ENCODE data around the gene CCDC30.

The CCDC30 gene

DNA sequence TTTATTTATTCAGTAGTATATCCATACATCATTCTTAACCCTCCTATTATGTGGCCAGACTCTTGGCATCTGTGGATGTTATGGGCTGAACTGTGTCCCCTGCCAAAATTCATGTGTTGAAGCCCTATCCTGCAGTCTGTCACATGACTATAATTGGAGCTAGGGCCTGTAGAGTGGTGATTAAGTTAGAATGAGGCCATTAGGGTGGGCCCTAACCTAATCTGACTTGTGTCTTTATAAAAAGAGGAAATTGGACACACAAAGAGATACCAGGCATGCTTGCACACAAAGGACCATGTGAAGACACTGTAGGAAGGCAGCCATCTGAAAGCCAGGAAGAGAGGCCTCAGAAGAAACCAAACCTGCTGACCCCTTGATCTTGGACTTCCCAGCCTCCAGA is 13.8 kb upstream of the CCDC30 start:
- Histone ChIP-seq H3K9me3 (ENCODE audit: control insufficient read depth in 2 of 2, low read length in 2 of 2) (no peaks in the 10 kb centered on the region), H3K36me3 (ENCODE audit: control insufficient read depth in 2 of 2, insufficient read depth in 2 of 2, low read length in 2 of 2) (no peaks in the 10 kb centered on the region), H3K9ac (ENCODE audit: low read depth in 1 of 2, low read length in 2 of 2) (no peak overlapping the region), H3K27ac (ENCODE audit: low read depth in 2 of 2, low read length in 2 of 2) (no peak overlapping the region), H3K4me1 (ENCODE audit: control insufficient read depth in 2 of 2, insufficient read depth in 2 of 2, low read length in 2 of 2) (no peaks in the 10 kb centered on the region), H3K4me3 (ENCODE audit: low read length in 2 of 2) (no peak overlapping the region), H3K27me3 (ENCODE audit: control insufficient read depth in 2 of 2, insufficient read depth in 2 of 2, low read length in 2 of 2) (no peaks in the 10 kb centered on the region)

DNA sequence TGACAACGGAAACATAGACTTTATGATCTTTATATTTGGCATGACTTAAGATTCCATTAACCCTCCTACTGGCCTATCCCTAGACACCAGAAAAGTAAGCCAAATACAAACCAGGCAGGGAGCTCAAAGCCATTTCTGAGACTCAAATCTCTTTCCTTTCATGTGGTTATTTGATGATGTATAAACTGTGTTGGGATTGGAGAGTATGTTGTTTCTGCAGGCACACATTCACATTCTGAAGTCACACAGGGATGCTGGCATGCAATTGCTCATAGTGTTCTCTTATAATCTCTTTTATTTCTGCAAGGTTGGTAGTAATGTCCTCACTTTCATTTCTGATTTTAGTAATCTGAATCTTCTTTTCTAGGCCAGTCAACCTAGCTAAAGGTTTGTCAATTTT is 13.0 kb upstream of the CCDC30 start:
- Histone ChIP-seq H3K9me3 (ENCODE audit: control insufficient read depth in 2 of 2, low read length in 2 of 2) (no peaks in the 10 kb centered on the region), H3K9ac (ENCODE audit: low read depth in 1 of 2, low read length in 2 of 2) (no peak overlapping the region), H3K27ac (ENCODE audit: low read depth in 2 of 2, low read length in 2 of 2) (no peak overlapping the region), H3K4me3 (ENCODE audit: low read length in 2 of 2) (no peak overlapping the region), H3K4me1 (ENCODE audit: control insufficient read depth in 2 of 2, insufficient read depth in 2 of 2, low read length in 2 of 2) (no peaks in the 10 kb centered on the region), H3K36me3 (ENCODE audit: control insufficient read depth in 2 of 2, insufficient read depth in 2 of 2, low read length in 2 of 2) (no peaks in the 10 kb centered on the region), H3K27me3 (ENCODE audit: control insufficient read depth in 2 of 2, insufficient read depth in 2 of 2, low read length in 2 of 2) (no peaks in the 10 kb centered on the region)

DNA sequence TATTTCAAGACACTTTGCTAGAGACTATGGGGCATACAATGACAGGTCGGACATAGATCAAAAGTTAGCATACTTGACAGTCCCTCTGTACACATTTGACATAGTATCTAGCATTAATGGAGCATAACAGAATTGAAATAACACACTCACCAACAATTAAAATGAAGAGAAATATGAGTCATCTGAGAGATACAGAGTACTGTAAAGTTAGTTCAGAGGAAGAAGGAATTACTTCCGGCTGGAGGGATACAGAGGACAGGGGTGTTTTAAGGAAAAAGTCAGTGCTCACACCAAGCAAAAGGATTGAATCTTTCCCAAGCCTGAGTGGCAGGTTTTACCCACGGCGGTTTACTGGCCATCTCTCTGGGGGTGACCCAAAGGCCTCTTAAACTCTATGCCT is 9.7 kb upstream of the CCDC30 start:
- H3K4me1 ChIP-seq (ENCODE audit: control insufficient read depth in 2 of 2, insufficient read depth in 2 of 2, low read length in 2 of 2): peaks cover 6 to 11% of the 10 kb centered on the region in 2 donors
- H3K27me3 ChIP-seq (ENCODE audit: control insufficient read depth in 2 of 2, insufficient read depth in 2 of 2, low read length in 2 of 2): no peaks in the 10 kb centered on the region
- H3K9me3 ChIP-seq (ENCODE audit: control insufficient read depth in 2 of 2, low read length in 2 of 2): no peaks in the 10 kb centered on the region
- H3K27ac ChIP-seq (ENCODE audit: low read depth in 2 of 2, low read length in 2 of 2): no peak overlapping the region
- no peak overlapping the region for H3K9ac ChIP-seq (ENCODE audit: low read depth in 1 of 2, low read length in 2 of 2)
- H3K36me3 ChIP-seq (ENCODE audit: control insufficient read depth in 2 of 2, insufficient read depth in 2 of 2, low read length in 2 of 2): peaks cover 0 to 3% of the 10 kb centered on the region in 2 donors
- H3K4me3 ChIP-seq (ENCODE audit: low read length in 2 of 2): no peak overlapping the region

DNA sequence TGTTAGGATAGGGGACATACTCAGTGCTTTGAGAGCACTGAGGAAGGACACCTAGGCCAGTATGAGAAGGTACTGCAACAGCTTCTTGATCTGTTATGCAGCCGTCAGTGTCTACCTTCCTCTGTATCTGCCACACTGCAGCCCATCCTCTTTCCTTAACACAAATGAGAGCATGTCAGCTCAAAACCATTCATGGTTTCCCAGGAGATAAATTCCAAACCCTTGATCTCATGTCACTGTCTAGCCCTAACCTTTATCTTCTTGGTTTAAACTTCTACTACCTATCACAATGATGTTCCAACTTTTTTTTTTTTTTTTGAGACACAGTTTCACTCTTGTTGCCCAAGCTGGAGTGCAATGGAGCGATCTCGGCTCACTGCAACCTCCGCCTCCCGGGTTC is 8.7 kb upstream of the CCDC30 start:
- no peak overlapping the region for H3K27ac ChIP-seq (ENCODE audit: low read depth in 2 of 2, low read length in 2 of 2)
- peaks cover 6 to 11% of the 10 kb centered on the region in 2 donors for H3K4me1 ChIP-seq (ENCODE audit: control insufficient read depth in 2 of 2, insufficient read depth in 2 of 2, low read length in 2 of 2)
- H3K4me3 ChIP-seq (ENCODE audit: low read length in 2 of 2): no peak overlapping the region
- H3K9me3 ChIP-seq (ENCODE audit: control insufficient read depth in 2 of 2, low read length in 2 of 2): no peaks in the 10 kb centered on the region
- H3K9ac ChIP-seq (ENCODE audit: low read depth in 1 of 2, low read length in 2 of 2): no peak overlapping the region
- H3K36me3 ChIP-seq (ENCODE audit: control insufficient read depth in 2 of 2, insufficient read depth in 2 of 2, low read length in 2 of 2): peaks cover 3 to 11% of the 10 kb centered on the region in 2 donors
- no peaks in the 10 kb centered on the region for H3K27me3 ChIP-seq (ENCODE audit: control insufficient read depth in 2 of 2, insufficient read depth in 2 of 2, low read length in 2 of 2)

DNA sequence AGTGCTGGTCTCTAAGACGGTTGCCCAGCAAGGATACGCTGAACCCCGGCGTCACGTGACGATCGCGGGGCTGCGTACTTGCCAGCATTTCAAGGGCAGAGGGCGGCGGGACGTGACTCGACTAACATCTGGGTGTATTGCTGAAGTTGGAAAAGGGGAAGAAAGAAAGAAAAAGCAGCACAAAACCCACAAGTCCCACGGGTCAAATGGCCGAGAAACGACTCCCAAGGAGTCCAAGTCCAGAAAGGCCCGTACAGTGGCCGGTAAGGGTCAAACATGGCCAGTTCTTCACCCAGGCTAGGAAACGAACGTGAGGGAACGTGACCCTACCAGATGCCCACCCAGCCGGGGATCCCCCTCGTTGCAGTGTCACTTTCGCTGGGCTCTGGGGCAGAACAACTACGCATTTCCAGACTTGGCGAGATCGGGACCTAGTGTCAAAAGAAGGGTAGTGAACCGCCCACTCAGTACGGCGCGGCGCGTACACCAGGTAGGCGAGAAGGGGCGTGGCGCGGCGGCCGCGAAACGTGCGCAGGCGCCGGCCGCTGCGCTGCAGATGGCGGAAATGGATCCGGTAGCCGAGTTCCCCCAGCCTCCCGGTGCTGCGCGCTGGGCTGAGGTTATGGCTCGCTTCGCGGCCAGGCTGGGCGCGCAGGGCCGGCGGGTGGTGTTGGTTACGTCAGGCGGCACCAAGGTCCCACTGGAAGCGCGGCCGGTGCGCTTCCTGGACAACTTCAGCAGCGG is 6.9 kb upstream of the CCDC30 start, which contains the start of the genes PPCS and ZMYND12:
Gene PPCS (plus strand): TSS at position 534 of the 744 bp plus-strand sequence. CDS start 23 bp downstream, at position 557.
Gene ZMYND12 (minus strand): TSS at position 13 of the 744 bp plus-strand sequence. CDS start 25 bp downstream, outside the sequence.
- Histone ChIP-seq H3K27ac (ENCODE audit: low read depth in 2 of 2, low read length in 2 of 2) (peak within 1 kb of the TSS; percentile 94 to 97), H3K4me3 (ENCODE audit: low read length in 2 of 2) (peak within 1 kb of the TSS; percentile 95 to 97), H3K36me3 (ENCODE audit: control insufficient read depth in 2 of 2, insufficient read depth in 2 of 2, low read length in 2 of 2) (peaks cover 13 to 28% of the 10 kb centered on the region in 2 donors), H3K4me1 (ENCODE audit: control insufficient read depth in 2 of 2, insufficient read depth in 2 of 2, low read length in 2 of 2) (peaks cover 6 to 11% of the 10 kb centered on the region in 2 donors), H3K27me3 (ENCODE audit: control insufficient read depth in 2 of 2, insufficient read depth in 2 of 2, low read length in 2 of 2) (no peaks in the 10 kb centered on the region), H3K9me3 (ENCODE audit: control insufficient read depth in 2 of 2, low read length in 2 of 2) (no peaks in the 10 kb centered on the region), H3K9ac (ENCODE audit: low read depth in 1 of 2, low read length in 2 of 2) (peak within 1 kb of the TSS; percentile 95 to 98)

DNA sequence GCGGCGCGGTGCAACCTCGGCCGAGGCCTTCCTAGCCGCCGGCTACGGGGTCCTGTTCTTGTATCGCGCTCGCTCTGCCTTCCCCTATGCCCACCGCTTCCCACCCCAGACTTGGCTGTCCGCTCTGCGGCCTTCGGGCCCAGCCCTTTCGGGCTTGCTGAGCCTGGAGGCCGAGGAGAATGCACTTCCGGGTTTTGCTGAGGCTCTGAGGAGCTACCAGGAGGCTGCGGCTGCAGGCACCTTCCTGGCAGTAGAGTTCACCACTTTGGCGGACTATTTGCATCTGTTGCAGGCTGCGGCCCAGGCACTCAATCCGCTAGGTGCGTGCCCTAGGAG is 6.4 kb upstream of the CCDC30 start:
- peak overlapping the region; percentile 95 to 97 for H3K4me3 ChIP-seq (ENCODE audit: low read length in 2 of 2)
- H3K9ac ChIP-seq (ENCODE audit: low read depth in 1 of 2, low read length in 2 of 2): peak overlapping the region; percentile 95 to 98
- peaks cover 13 to 30% of the 10 kb centered on the region in 2 donors for H3K36me3 ChIP-seq (ENCODE audit: control insufficient read depth in 2 of 2, insufficient read depth in 2 of 2, low read length in 2 of 2)
- H3K4me1 ChIP-seq (ENCODE audit: control insufficient read depth in 2 of 2, insufficient read depth in 2 of 2, low read length in 2 of 2): peaks cover 6 to 11% of the 10 kb centered on the region in 2 donors
- peak overlapping the region; percentile 94 to 97 for H3K27ac ChIP-seq (ENCODE audit: low read depth in 2 of 2, low read length in 2 of 2)
- no peaks in the 10 kb centered on the region for H3K27me3 ChIP-seq (ENCODE audit: control insufficient read depth in 2 of 2, insufficient read depth in 2 of 2, low read length in 2 of 2)
- H3K9me3 ChIP-seq (ENCODE audit: control insufficient read depth in 2 of 2, low read length in 2 of 2): no peaks in the 10 kb centered on the region

DNA sequence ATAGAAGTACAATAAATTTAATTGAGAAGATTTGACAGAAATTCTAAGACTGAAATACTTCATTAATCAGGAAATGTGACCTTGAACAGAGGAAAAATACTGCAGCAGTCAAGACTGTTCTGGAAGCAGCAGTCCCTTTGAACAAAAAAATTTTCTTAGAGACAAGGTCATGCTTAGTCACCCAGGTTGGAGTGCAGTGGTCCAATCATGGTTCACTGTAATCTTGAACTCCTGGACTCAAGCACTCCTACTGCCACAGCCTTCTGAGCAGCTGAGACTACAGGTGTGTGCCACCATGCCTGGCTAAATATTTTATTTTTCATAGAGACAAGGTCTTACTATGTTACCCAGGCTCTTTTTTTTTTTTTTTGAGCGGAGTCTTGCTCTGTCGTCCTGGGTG is 1.9 kb upstream of the CCDC30 start:
- peaks cover 13 to 30% of the 10 kb centered on the region in 2 donors for H3K36me3 ChIP-seq (ENCODE audit: control insufficient read depth in 2 of 2, insufficient read depth in 2 of 2, low read length in 2 of 2)
- no peak overlapping the region for H3K4me3 ChIP-seq (ENCODE audit: low read length in 2 of 2)
- no peak overlapping the region for H3K27ac ChIP-seq (ENCODE audit: low read depth in 2 of 2, low read length in 2 of 2)
- H3K4me1 ChIP-seq (ENCODE audit: control insufficient read depth in 2 of 2, insufficient read depth in 2 of 2, low read length in 2 of 2): peaks cover 12 to 14% of the 10 kb centered on the region in 2 donors
- H3K9ac ChIP-seq (ENCODE audit: low read depth in 1 of 2, low read length in 2 of 2): no peak overlapping the region
- H3K27me3 ChIP-seq (ENCODE audit: control insufficient read depth in 2 of 2, insufficient read depth in 2 of 2, low read length in 2 of 2): no peaks in the 10 kb centered on the region
- H3K9me3 ChIP-seq (ENCODE audit: control insufficient read depth in 2 of 2, low read length in 2 of 2): no peaks in the 10 kb centered on the region

DNA sequence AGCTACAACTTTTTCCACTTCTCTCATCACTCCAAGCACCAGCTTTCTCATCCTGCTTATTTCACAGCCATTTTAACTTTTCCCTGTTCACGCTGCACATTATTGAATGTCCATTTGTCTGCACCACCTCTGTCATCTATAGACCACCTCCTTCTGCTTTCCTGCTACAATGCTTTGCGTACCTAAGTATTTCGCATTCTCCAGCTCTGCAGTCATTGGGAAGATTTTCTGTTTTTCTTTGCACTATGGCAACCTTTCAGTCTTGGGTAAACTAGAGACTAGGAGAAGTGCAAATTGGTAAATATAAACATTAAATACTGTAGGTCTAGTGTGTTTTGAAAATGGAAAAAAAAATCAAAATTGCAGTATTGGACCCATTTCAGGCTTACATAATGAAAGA is 835 bp downstream of the CCDC30 start:
- Histone ChIP-seq H3K4me1 (ENCODE audit: control insufficient read depth in 2 of 2, insufficient read depth in 2 of 2, low read length in 2 of 2) (peaks cover 4 to 8% of the 10 kb centered on the region in 2 donors), H3K36me3 (ENCODE audit: control insufficient read depth in 2 of 2, insufficient read depth in 2 of 2, low read length in 2 of 2) (peaks cover 13 to 22% of the 10 kb centered on the region in 2 donors), H3K9ac (ENCODE audit: low read depth in 1 of 2, low read length in 2 of 2) (peak overlapping the region in 1 of 2 donors; percentile 52), H3K4me3 (ENCODE audit: low read length in 2 of 2) (peak overlapping the region; percentile 79 to 81), H3K27ac (ENCODE audit: low read depth in 2 of 2, low read length in 2 of 2) (no peak overlapping the region), H3K9me3 (ENCODE audit: control insufficient read depth in 2 of 2, low read length in 2 of 2) (no peaks in the 10 kb centered on the region), H3K27me3 (ENCODE audit: control insufficient read depth in 2 of 2, insufficient read depth in 2 of 2, low read length in 2 of 2) (no peaks in the 10 kb centered on the region)

DNA sequence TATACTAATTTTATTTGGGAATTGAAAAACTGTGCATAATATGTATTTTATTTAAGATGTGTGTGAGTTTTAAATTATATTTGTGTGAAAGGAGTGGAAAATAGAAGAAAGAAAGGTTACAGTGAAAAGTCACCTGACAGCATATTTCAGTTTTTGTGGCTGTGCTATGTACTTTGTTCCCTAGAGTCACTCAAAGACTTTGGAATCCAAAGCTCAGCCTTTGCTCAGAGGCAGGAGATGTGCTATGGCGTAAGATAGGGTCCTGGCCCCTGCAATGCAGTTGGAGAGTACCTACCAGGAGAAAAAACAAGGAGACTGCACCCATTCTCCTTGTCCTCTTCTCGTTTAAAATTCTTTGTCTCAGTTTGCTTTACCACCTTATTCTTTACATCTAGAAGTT is 2.9 kb downstream of the CCDC30 start:
- no peak overlapping the region for H3K4me3 ChIP-seq (ENCODE audit: low read length in 2 of 2)
- no peaks in the 10 kb centered on the region for H3K27me3 ChIP-seq (ENCODE audit: control insufficient read depth in 2 of 2, insufficient read depth in 2 of 2, low read length in 2 of 2)
- H3K4me1 ChIP-seq (ENCODE audit: control insufficient read depth in 2 of 2, insufficient read depth in 2 of 2, low read length in 2 of 2): peaks cover 4 to 8% of the 10 kb centered on the region in 2 donors
- H3K9me3 ChIP-seq (ENCODE audit: control insufficient read depth in 2 of 2, low read length in 2 of 2): no peaks in the 10 kb centered on the region
- no peak overlapping the region for H3K27ac ChIP-seq (ENCODE audit: low read depth in 2 of 2, low read length in 2 of 2)
- no peak overlapping the region for H3K9ac ChIP-seq (ENCODE audit: low read depth in 1 of 2, low read length in 2 of 2)
- H3K36me3 ChIP-seq (ENCODE audit: control insufficient read depth in 2 of 2, insufficient read depth in 2 of 2, low read length in 2 of 2): peaks cover 0 to 4% of the 10 kb centered on the region in 2 donors

DNA sequence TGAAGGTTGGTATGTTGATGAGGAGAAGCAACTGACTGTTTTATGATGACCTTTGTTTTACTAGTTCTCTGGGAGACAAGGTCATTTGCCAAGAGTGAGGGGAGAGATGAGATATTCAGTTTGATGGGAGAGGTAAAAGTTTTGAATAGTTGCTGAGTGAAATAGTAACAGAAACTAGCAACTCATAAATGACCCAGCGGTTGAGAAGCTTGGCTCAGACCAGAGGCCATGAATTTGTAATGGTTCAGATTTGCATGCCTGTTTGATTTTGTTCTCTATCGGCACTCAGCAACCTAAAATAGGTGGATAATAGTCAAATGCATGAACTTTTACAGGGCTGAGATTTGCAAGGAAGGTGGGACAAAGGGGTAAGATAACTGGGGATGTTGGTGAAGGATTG is 6.6 kb downstream of the CCDC30 start:
- Histone ChIP-seq H3K27ac (ENCODE audit: low read depth in 2 of 2, low read length in 2 of 2) (no peak overlapping the region), H3K4me3 (ENCODE audit: low read length in 2 of 2) (no peak overlapping the region), H3K9me3 (ENCODE audit: control insufficient read depth in 2 of 2, low read length in 2 of 2) (no peaks in the 10 kb centered on the region), H3K9ac (ENCODE audit: low read depth in 1 of 2, low read length in 2 of 2) (no peak overlapping the region), H3K4me1 (ENCODE audit: control insufficient read depth in 2 of 2, insufficient read depth in 2 of 2, low read length in 2 of 2) (no peaks in the 10 kb centered on the region), H3K36me3 (ENCODE audit: control insufficient read depth in 2 of 2, insufficient read depth in 2 of 2, low read length in 2 of 2) (no peaks in the 10 kb centered on the region), H3K27me3 (ENCODE audit: control insufficient read depth in 2 of 2, insufficient read depth in 2 of 2, low read length in 2 of 2) (no peaks in the 10 kb centered on the region)

Data from mucosa of rectum (tissue), 2 donors.